ENCODE measurements around the gene SAPCD2. TPM values are rescaled to one million over a fixed set of nuclear protein-coding genes. Genes with fewer than 3 reads are reported as not detected.
A peak's percentile ranks its signal among the peaks of the same experiment; 100 is the strongest.

Gene SAPCD2
- total and polyA plus RNA-seq, 4 donors, result 1.3 to 2.1 (median 1.6) TPM

- H3K27me3 ChIP-seq (ENCODE audit: control insufficient read depth in 3 of 3, insufficient read depth in 3 of 3, low read length in 2 of 3), result peaks cover 12 to 30% (median 18%) of the 10 kb centered on the region in 3 donors
- peaks cover 0 to 3% (median 0%) of the 10 kb centered on the region in 4 donors for H3K9me3 ChIP-seq (ENCODE audit: control insufficient read depth in 4 of 4, insufficient read depth in 3 of 4, low read length in 3 of 4)
- H3K4me1 ChIP-seq (ENCODE audit: control insufficient read depth in 5 of 5, insufficient read depth in 5 of 5, low read length in 5 of 5), result peaks cover 0 to 35% (median 12%) of the 10 kb centered on the region in 5 donors
- no peaks in the 10 kb centered on the region for H3K36me3 ChIP-seq (ENCODE audit: control insufficient read depth in 4 of 4, insufficient read depth in 4 of 4, low read length in 4 of 4)
- 92 to 93% methylated on average over 17 of the region's 17 CpGs for WGBS, 2 donors
- no peak overlapping the region for H3K9ac ChIP-seq (ENCODE audit: insufficient read depth in 1 of 2, low read length in 2 of 2)
- TF ChIP-seq, protein P1, sequence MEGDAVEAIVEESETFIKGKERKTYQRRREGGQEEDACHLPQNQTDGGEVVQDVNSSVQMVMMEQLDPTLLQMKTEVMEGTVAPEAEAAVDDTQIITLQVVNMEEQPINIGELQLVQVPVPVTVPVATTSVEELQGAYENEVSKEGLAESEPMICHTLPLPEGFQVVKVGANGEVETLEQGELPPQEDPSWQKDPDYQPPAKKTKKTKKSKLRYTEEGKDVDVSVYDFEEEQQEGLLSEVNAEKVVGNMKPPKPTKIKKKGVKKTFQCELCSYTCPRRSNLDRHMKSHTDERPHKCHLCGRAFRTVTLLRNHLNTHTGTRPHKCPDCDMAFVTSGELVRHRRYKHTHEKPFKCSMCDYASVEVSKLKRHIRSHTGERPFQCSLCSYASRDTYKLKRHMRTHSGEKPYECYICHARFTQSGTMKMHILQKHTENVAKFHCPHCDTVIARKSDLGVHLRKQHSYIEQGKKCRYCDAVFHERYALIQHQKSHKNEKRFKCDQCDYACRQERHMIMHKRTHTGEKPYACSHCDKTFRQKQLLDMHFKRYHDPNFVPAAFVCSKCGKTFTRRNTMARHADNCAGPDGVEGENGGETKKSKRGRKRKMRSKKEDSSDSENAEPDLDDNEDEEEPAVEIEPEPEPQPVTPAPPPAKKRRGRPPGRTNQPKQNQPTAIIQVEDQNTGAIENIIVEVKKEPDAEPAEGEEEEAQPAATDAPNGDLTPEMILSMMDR (IDR thresholded peaks at IDR 0.05; ENCODE audit: control extremely low read depth, extremely low read depth), result no peak
- no peak overlapping the region for H3K27ac ChIP-seq (ENCODE audit: low read depth in 1 of 2, low read length in 1 of 2)
- H3K4me3 ChIP-seq, result no peak overlapping the region
- DNase-seq (no peak), ATAC-seq (ENCODE audit: insufficient read depth, low FRiP score) (no peak)
These were observed 19.1 kb downstream of the SAPCD2 start for GRCh38 chr9:137051145-137051724.

DNA sequence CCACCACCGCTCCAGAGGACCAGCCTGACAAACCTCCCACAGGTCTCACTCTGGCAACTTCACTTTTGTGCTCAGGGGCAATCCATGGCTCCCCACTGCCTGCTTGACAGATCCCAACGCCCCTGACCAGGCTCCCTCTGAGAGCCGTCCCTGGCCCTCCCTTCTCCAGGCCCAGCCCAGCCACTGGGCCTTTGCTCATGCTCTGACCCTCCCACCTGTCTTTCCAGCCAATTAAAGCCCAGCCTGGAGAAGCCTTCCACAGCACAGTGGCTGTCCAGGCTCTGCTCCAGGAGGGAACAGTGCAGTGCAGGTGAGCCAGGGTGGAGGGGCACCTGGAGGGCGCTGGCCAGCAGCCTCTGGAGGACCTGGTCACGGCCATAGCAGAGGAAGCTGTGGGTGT is 19.8 kb downstream of the SAPCD2 start:
- DNase-seq (no peak), ATAC-seq (ENCODE audit: insufficient read depth, low FRiP score) (no peak)
- H3K9me3 ChIP-seq (ENCODE audit: control insufficient read depth in 4 of 4, insufficient read depth in 3 of 4, low read length in 3 of 4), result peaks cover 0 to 3% (median 0%) of the 10 kb centered on the region in 4 donors
- 84 to 95% methylated on average over 5 of the region's 5 CpGs for WGBS, 2 donors
- H3K36me3 ChIP-seq (ENCODE audit: control insufficient read depth in 4 of 4, insufficient read depth in 4 of 4, low read length in 4 of 4), result no peaks in the 10 kb centered on the region
- no peak overlapping the region for H3K9ac ChIP-seq (ENCODE audit: insufficient read depth in 1 of 2, low read length in 2 of 2)
- H3K27me3 ChIP-seq (ENCODE audit: control insufficient read depth in 3 of 3, insufficient read depth in 3 of 3, low read length in 2 of 3), result peaks cover 12 to 30% (median 18%) of the 10 kb centered on the region in 3 donors
- H3K4me3 ChIP-seq, result no peak overlapping the region
- TF ChIP-seq, protein P1 (IDR thresholded peaks at IDR 0.05; ENCODE audit: control extremely low read depth, extremely low read depth), result no peak
- H3K27ac ChIP-seq (ENCODE audit: low read depth in 1 of 2, low read length in 1 of 2), result no peak overlapping the region
- H3K4me1 ChIP-seq (ENCODE audit: control insufficient read depth in 5 of 5, insufficient read depth in 5 of 5, low read length in 5 of 5), result peaks cover 0 to 31% (median 12%) of the 10 kb centered on the region in 5 donors

GRCh38 chr9:137049544-137050449 is 20.6 kb downstream of the SAPCD2 start:
- Histone ChIP-seq H3K36me3 (ENCODE audit: control insufficient read depth in 4 of 4, insufficient read depth in 4 of 4, low read length in 4 of 4) (no peaks in the 10 kb centered on the region), H3K27me3 (ENCODE audit: control insufficient read depth in 3 of 3, insufficient read depth in 3 of 3, low read length in 2 of 3) (peaks cover 12 to 36% (median 21%) of the 10 kb centered on the region in 3 donors), H3K9ac (ENCODE audit: insufficient read depth in 1 of 2, low read length in 2 of 2) (no peak overlapping the region), H3K9me3 (ENCODE audit: control insufficient read depth in 4 of 4, insufficient read depth in 3 of 4, low read length in 3 of 4) (peaks cover 0 to 3% (median 0%) of the 10 kb centered on the region in 4 donors), H3K4me3 (no peak overlapping the region), H3K27ac (ENCODE audit: low read depth in 1 of 2, low read length in 1 of 2) (no peak overlapping the region), H3K4me1 (ENCODE audit: control insufficient read depth in 5 of 5, insufficient read depth in 5 of 5, low read length in 5 of 5) (peaks cover 0 to 30% (median 6%) of the 10 kb centered on the region in 5 donors)
- no peak for ATAC-seq (ENCODE audit: insufficient read depth, low FRiP score)
- DNase-seq, result peak; percentile 36 to 55 (median 50)
- TF ChIP-seq, protein P1 (IDR thresholded peaks at IDR 0.05; ENCODE audit: control extremely low read depth, extremely low read depth), result no peak
- 38 to 47% methylated on average over 38 of the region's 38 CpGs for WGBS, 2 donors

Measured in lung (tissue), 12 donors.